Thyroid gland (tissue), 4 donors: ENCODE measurements around the gene FNDC3B. TPM values are rescaled to one million over a fixed set of nuclear protein-coding genes. Genes with fewer than 3 reads are reported as not detected.
A peak's percentile ranks its signal among the peaks of the same experiment; 100 is the strongest.

ENCODE experiments used
- DNase-seq, 2 donors: peaks; one replicate each; pipeline ENCODE4 v3.0.0-alpha.2; 2019
- H3K27ac ChIP-seq, 3 donors: fragments of 200-600 bp; sonication (generic); 1 replicate in 2 of 3; 2 replicates in 1 of 3; pipeline ENCODE4 v1.5.1; 2016 to 2019; ENCODE audit warnings: mild to moderate bottlenecking in 1 of 3, moderate library complexity in 1 of 3
- H3K27me3 ChIP-seq: fragments of 200-600 bp; sonication (generic); one replicate; pipeline ENCODE4 v1.5.1; 2019
- H3K36me3 ChIP-seq, 2 donors: fragments of 200-600 bp; sonication (generic); one replicate each; pipeline ENCODE4 v1.5.1; 2016 to 2019
- H3K4me1 ChIP-seq, 2 donors: fragments of 200-600 bp; sonication (generic); one replicate each; pipeline ENCODE4 v1.5.1; 2017 to 2019
- H3K4me3 ChIP-seq, 3 donors: fragments of 200-600 bp; sonication (generic); replicated peaks in 1 of 3; 1 replicate in 2 of 3; 2 replicates in 1 of 3; pipeline ENCODE4 v1.5.1; 2016; ENCODE audit warnings: mild to moderate bottlenecking in 1 of 3
- H3K9me3 ChIP-seq: fragments of 200-600 bp; sonication (generic); one replicate; pipeline ENCODE4 v1.5.1; 2017
- CTCF ChIP-seq, 6 experiments: fragments of 200-600 bp in 3 of 6; fragments of 450-650 bp in 3 of 6; sonication (generic) in 3 of 6; IDR thresholded peaks; one replicate each; pipeline ENCODE4 v1.5.1; 2016 to 2019; ENCODE audit warnings: antibody characterized with exemption in 6 of 6, mild to moderate bottlenecking in 2 of 6, inconsistent platforms in 1 of 6, moderate library complexity in 1 of 6
- POLR2A ChIP-seq, 2 donors: fragments of 450-650 bp; IDR thresholded peaks; one replicate each; pipeline ENCODE4 v1.6.1; 2017; ENCODE audit warnings: antibody characterized with exemption in 2 of 2, mild to moderate bottlenecking in 2 of 2, moderate library complexity in 1 of 2
- WGBS, 2 donors: methylation state at CpG; one replicate each; pipeline ENCODE4 v1.1.5; 2017; 5-methylcytosine and 5-hydroxymethylcytosine counted together
- intact Hi-C: fragments of 100-400 bp; cut with DNase I; formaldehyde crosslinking; loops from one replicate; pipeline ENCODE4 v1.15.1; 2023
- total RNA-seq, 4 donors: library from RNA; depleted of rRNA; stranded (reverse); fragments of >200 nt; gene quantifications; one replicate each; pipeline ENCODE4 v1.2.3, GENCODE V29; 2016

The FNDC3B gene
- total RNA-seq, 4 donors from 2014 or later: 118 to 172 (median 146) TPM

GRCh38 chr3:172133838-172134237 is 94.5 kb downstream of the FNDC3B start:
- Histone ChIP-seq H3K9me3 (no peaks in the 10 kb centered on the region), H3K4me3 (no peak overlapping the region), H3K4me1 (peaks cover 56 to 71% of the 10 kb centered on the region in 2 donors), H3K36me3 (no peaks in the 10 kb centered on the region), H3K27me3 (no peaks in the 10 kb centered on the region), H3K27ac (no peak overlapping the region)
- DNase-seq: no peak
- no peak for TF ChIP-seq POLR2A (IDR thresholded peaks at IDR 0.05)
- TF ChIP-seq CTCF (IDR thresholded peaks at IDR 0.05): no peak
- 80 to 92% methylated on average over 4 of the region's 4 CpGs for whole genome bisulfite sequencing, 2 donors
- intact Hi-C loops: no loop called here

DNA sequence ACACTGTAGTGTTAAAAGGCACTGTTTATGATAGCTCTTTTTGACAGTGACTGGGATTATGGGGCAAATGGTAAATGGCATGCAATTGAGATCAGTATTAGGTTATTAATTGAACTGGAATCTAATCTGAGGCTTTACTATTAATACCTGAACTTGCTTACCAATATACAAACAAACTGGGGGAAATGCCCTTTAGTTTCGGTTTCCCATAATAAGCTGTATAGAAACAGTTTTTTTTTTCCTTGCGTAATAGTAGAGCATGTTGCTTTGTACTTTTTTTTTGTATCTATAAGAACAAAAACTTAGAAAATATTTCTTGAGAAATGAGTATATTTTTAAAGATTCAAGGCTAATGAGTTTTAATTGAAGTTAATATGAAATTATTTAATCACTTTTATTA is 95.0 kb downstream of the FNDC3B start:
- peaks cover 60 to 71% of the 10 kb centered on the region in 2 donors for H3K4me1 ChIP-seq
- H3K36me3 ChIP-seq: no peaks in the 10 kb centered on the region
- H3K4me3 ChIP-seq: no peak overlapping the region
- H3K27ac ChIP-seq: no peak overlapping the region
- TF ChIP-seq POLR2A (IDR thresholded peaks at IDR 0.05): no peak
- TF ChIP-seq CTCF (IDR thresholded peaks at IDR 0.05): no peak
- H3K27me3 ChIP-seq: no peaks in the 10 kb centered on the region
- intact Hi-C loops: no loop called here
- H3K9me3 ChIP-seq: no peaks in the 10 kb centered on the region
- no peak for DNase-seq
- 91% methylated on average over 2 of the region's 2 CpGs for WGBS, 2 donors

GRCh38 chr3:172135185-172135584 is 95.8 kb downstream of the FNDC3B start:
- no peak for DNase-seq
- H3K9me3 ChIP-seq: no peaks in the 10 kb centered on the region
- H3K4me3 ChIP-seq: no peak overlapping the region
- no peaks in the 10 kb centered on the region for H3K36me3 ChIP-seq
- peak overlapping the region in 2 of 3 donors; percentile 30 to 71 for H3K27ac ChIP-seq
- intact Hi-C loops: no loop called here
- H3K4me1 ChIP-seq: peaks cover 60 to 72% of the 10 kb centered on the region in 2 donors
- 91 to 96% methylated on average over 1 of the region's 1 CpG for WGBS, 2 donors
- TF ChIP-seq CTCF (IDR thresholded peaks at IDR 0.05) (no peak), POLR2A (IDR thresholded peaks at IDR 0.05) (no peak)
- H3K27me3 ChIP-seq: no peaks in the 10 kb centered on the region

DNA sequence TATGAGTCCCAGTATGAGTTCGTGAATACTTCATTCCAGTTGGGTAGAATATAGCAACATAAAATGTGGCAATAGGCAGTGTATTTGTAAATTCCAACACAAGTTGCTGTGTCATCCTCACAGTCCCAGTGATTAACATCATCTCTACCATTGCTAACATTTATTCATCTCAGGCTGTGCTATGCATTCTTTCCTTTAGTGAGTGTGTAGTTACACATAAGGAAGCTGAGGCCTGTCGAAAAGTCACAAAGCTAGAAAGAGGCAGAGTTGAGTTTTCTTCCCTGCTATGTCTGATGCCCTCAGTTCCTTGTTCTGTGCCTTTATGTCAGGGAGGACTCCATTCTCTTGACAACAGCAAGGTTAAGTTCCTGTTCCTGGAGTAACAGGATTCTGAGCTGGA is 96.4 kb downstream of the FNDC3B start:
- Histone ChIP-seq H3K27ac (peak overlapping the region in 2 of 3 donors; percentile 30 to 71), H3K27me3 (no peaks in the 10 kb centered on the region), H3K4me1 (peaks cover 65 to 73% of the 10 kb centered on the region in 2 donors), H3K9me3 (no peaks in the 10 kb centered on the region), H3K36me3 (no peaks in the 10 kb centered on the region), H3K4me3 (no peak overlapping the region)
- intact Hi-C loops: no loop called here
- 88 to 92% methylated on average over 2 of the region's 2 CpGs for WGBS, 2 donors
- TF ChIP-seq POLR2A (IDR thresholded peaks at IDR 0.05): no peak
- no peak for TF ChIP-seq CTCF (IDR thresholded peaks at IDR 0.05)
- DNase-seq: no peak

- TF ChIP-seq CTCF (IDR thresholded peaks at IDR 0.05) (no peak), POLR2A (IDR thresholded peaks at IDR 0.05) (no peak)
- no peak for DNase-seq
- Histone ChIP-seq H3K4me1 (peaks cover 70 to 79% of the 10 kb centered on the region in 2 donors), H3K36me3 (no peaks in the 10 kb centered on the region), H3K4me3 (no peak overlapping the region), H3K27me3 (no peaks in the 10 kb centered on the region), H3K9me3 (no peaks in the 10 kb centered on the region), H3K27ac (peak overlapping the region in 2 of 3 donors; percentile 30 to 71)
- intact Hi-C loops: no loop called here
- 97% methylated on average over 1 of the region's 1 CpG for WGBS, 2 donors
Measured at GRCh38 chr3:172136330-172136729, 97.0 kb downstream of the FNDC3B start.
